MM.1S (cell line): ENCODE data around the gene NANOGP8.

Experiments
- DNase-seq: peaks from one replicate; pipeline ENCODE4 v3.0.0-alpha.2; 2015
- H2AFZ ChIP-seq: fragments of 300-600 bp; sonication (generic); 2 replicates; pipeline ENCODE4 v1.6.0; 2016; ENCODE audit warnings: antibody characterized with exemption, low read length
- H3F3A ChIP-seq: fragments of 300-600 bp; sonication (generic); 2 replicates; pipeline ENCODE4 v1.6.1; 2016; ENCODE audit warnings: mild to moderate bottlenecking, antibody characterized with exemption, low read length, moderate library complexity, mixed read lengths; ENCODE audit not compliant: insufficient read depth
- H3K27ac ChIP-seq: fragments of 300-600 bp; sonication (generic); 2 replicates; pipeline ENCODE4 v1.5.1; 2016; ENCODE audit warnings: mild to moderate bottlenecking, low read length
- H3K27me3 ChIP-seq: fragments of 300-600 bp; sonication (generic); replicated peaks from 2 replicates; pipeline ENCODE4 v1.6.0; 2016; ENCODE audit warnings: low read length; ENCODE audit not compliant: insufficient read depth
- H3K36me3 ChIP-seq: fragments of 300-600 bp; sonication (generic); replicated peaks from 2 replicates; pipeline ENCODE4 v1.6.1; 2016; ENCODE audit warnings: mild to moderate bottlenecking, low read length, mixed read lengths; ENCODE audit not compliant: insufficient read depth
- H3K4me1 ChIP-seq: fragments of 300-600 bp; sonication (generic); 2 replicates; pipeline ENCODE4 v1.6.1; 2016; ENCODE audit warnings: low read length, mixed read lengths
- H3K4me2 ChIP-seq: fragments of 300-600 bp; sonication (generic); 2 replicates; pipeline ENCODE4 v1.6.0; 2016; ENCODE audit warnings: low read depth, low read length
- H3K4me3 ChIP-seq: fragments of 300-600 bp; sonication (generic); 2 replicates; pipeline ENCODE4 v1.5.1; 2016; ENCODE audit warnings: low read length, mixed read lengths
- H3K79me2 ChIP-seq: fragments of 300-600 bp; sonication (generic); 2 replicates; pipeline ENCODE4 v1.6.1; 2016; ENCODE audit warnings: mixed run types, low read length, mixed read lengths
- H3K9ac ChIP-seq: fragments of 300-600 bp; sonication (generic); 2 replicates; pipeline ENCODE4 v1.6.1; 2016; ENCODE audit warnings: low read length, mixed read lengths
- H3K9me2 ChIP-seq: fragments of 300-600 bp; sonication (generic); replicated peaks from 2 replicates; pipeline ENCODE4 v1.6.1; 2016; ENCODE audit warnings: mild to moderate bottlenecking, low read length, mixed read lengths; ENCODE audit not compliant: insufficient read depth
- H3K9me3 ChIP-seq: fragments of 300-600 bp; sonication (generic); replicated peaks from 2 replicates; pipeline ENCODE4 v1.6.1; 2016; ENCODE audit warnings: mild to moderate bottlenecking, low read length, mixed read lengths; ENCODE audit not compliant: insufficient read depth
- H4K20me1 ChIP-seq: fragments of 300-600 bp; sonication (generic); 2 replicates; pipeline ENCODE4 v1.6.1; 2016; ENCODE audit warnings: mild to moderate bottlenecking, low read length, moderate library complexity, mixed read lengths; ENCODE audit not compliant: insufficient read depth
- EZH2 ChIP-seq: fragments of 300-600 bp; sonication (generic); optimal IDR thresholded peaks from 2 replicates; pipeline ENCODE3; 2017; ENCODE audit warnings: low read depth, mild to moderate bottlenecking, antibody characterized with exemption, low read length, mixed read lengths
- EZH2phosphoT487 ChIP-seq: fragments of 300-600 bp; sonication (generic); IDR thresholded peaks from 2 replicates; pipeline ENCODE4 v1.6.1; 2018; ENCODE audit warnings: antibody characterized with exemption, low read length
- TF ChIP-seq, protein P1 (sequence below): fragments of 300-600 bp; sonication (generic); IDR thresholded peaks from 2 replicates; pipeline ENCODE4 v1.5.1; 2016; ENCODE audit warnings: antibody characterized with exemption, low read length, mixed read lengths

The NANOGP8 gene

DNA sequence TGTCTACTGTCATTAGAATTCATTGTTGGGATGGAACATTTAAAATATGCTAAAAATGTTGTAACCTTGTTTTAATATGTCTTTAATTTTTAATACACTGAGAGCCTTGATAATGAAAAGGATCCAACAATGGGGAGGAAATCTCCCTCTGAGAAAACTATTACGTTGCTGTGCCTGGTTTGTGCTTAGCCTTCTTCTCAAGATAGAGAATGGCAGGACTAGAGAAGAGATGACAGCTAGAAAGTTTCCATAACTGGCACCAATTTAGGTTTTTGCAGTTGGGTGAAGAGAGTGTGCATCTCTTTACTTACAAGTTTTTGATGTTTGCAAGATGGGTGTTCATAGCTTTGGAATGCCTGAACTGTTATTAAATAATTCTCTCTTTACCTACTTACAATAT is 42.6 kb upstream of the NANOGP8 start:
- H3K36me3 ChIP-seq, result no peaks in the 10 kb centered on the region
- DNase-seq, result no peak

DNA sequence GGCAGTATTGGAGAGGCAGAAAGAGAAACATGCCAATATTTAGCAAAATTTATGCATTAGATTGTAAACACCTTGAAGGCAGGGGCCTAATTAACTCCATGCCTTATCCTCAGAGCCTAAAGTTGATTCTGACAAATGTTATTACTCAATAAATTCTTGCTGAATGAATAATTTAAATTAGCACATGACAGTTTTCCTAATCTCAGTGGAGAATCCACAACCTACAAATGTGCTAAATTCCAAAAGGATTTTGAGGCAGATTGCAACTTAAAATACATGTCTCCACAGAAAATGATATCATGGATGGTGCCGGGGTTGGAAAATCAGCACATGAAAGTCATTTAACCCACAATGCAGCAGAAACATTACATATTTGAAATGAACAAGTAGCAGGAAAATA is 41.1 kb upstream of the NANOGP8 start:
- no peaks in the 10 kb centered on the region for H3K79me2 ChIP-seq
- no peak overlapping the region for H3K9ac ChIP-seq
- no peak overlapping the region for H3K4me2 ChIP-seq
- no peak overlapping the region for H2AFZ ChIP-seq
- H3K4me3 ChIP-seq, result no peak overlapping the region
- DNase-seq, result no peak
- H4K20me1 ChIP-seq, result no peaks in the 10 kb centered on the region
- H3F3A ChIP-seq, result no peaks in the 10 kb centered on the region
- H3K36me3 ChIP-seq, result no peaks in the 10 kb centered on the region
- H3K27ac ChIP-seq, result no peak overlapping the region
- H3K9me3 ChIP-seq, result no peaks in the 10 kb centered on the region
- no peak for TF ChIP-seq EZH2phosphoT487
- TF ChIP-seq, protein P1, sequence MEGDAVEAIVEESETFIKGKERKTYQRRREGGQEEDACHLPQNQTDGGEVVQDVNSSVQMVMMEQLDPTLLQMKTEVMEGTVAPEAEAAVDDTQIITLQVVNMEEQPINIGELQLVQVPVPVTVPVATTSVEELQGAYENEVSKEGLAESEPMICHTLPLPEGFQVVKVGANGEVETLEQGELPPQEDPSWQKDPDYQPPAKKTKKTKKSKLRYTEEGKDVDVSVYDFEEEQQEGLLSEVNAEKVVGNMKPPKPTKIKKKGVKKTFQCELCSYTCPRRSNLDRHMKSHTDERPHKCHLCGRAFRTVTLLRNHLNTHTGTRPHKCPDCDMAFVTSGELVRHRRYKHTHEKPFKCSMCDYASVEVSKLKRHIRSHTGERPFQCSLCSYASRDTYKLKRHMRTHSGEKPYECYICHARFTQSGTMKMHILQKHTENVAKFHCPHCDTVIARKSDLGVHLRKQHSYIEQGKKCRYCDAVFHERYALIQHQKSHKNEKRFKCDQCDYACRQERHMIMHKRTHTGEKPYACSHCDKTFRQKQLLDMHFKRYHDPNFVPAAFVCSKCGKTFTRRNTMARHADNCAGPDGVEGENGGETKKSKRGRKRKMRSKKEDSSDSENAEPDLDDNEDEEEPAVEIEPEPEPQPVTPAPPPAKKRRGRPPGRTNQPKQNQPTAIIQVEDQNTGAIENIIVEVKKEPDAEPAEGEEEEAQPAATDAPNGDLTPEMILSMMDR, result no peak
- TF ChIP-seq EZH2, result no peak
- no peaks in the 10 kb centered on the region for H3K4me1 ChIP-seq
- H3K27me3 ChIP-seq, result no peaks in the 10 kb centered on the region
- no peaks in the 10 kb centered on the region for H3K9me2 ChIP-seq

More for the DNA sequence above, 42.6 kb upstream of the NANOGP8 start:
- H3K27me3 ChIP-seq, result no peaks in the 10 kb centered on the region
- no peaks in the 10 kb centered on the region for H3K9me2 ChIP-seq
- no peak overlapping the region for H3K4me2 ChIP-seq
- H4K20me1 ChIP-seq, result no peaks in the 10 kb centered on the region
- no peak overlapping the region for H3K27ac ChIP-seq
- TF ChIP-seq, protein P1, result no peak
- TF ChIP-seq EZH2phosphoT487, result no peak
- TF ChIP-seq EZH2, result no peak
- no peak overlapping the region for H3K4me3 ChIP-seq
- H3K4me1 ChIP-seq, result no peaks in the 10 kb centered on the region
- no peaks in the 10 kb centered on the region for H3K9me3 ChIP-seq
- H3F3A ChIP-seq, result no peaks in the 10 kb centered on the region
- H3K9ac ChIP-seq, result no peak overlapping the region
- no peak overlapping the region for H2AFZ ChIP-seq
- no peaks in the 10 kb centered on the region for H3K79me2 ChIP-seq

GRCh38 chr15:35123743-35124142 is 38.6 kb upstream of the NANOGP8 start:
- Histone ChIP-seq H3K9me2 (no peaks in the 10 kb centered on the region), H4K20me1 (no peaks in the 10 kb centered on the region), H3K4me3 (no peak overlapping the region), H3K4me2 (no peak overlapping the region), H2AFZ (no peak overlapping the region), H3K9me3 (no peaks in the 10 kb centered on the region), H3F3A (no peaks in the 10 kb centered on the region), H3K36me3 (no peaks in the 10 kb centered on the region), H3K9ac (no peak overlapping the region), H3K79me2 (no peaks in the 10 kb centered on the region), H3K27me3 (no peaks in the 10 kb centered on the region), H3K4me1 (no peaks in the 10 kb centered on the region), H3K27ac (no peak overlapping the region)
- DNase-seq, result no peak
- TF ChIP-seq EZH2, result no peak
- no peak for TF ChIP-seq EZH2phosphoT487
- TF ChIP-seq, protein P1, result no peak
